Endothelial cell of umbilical vein (primary cell): Measurements from ENCODE around the gene BCL2L2. TPM values are rescaled to one million over a fixed set of nuclear protein-coding genes. Genes with fewer than 3 reads are reported as not detected.

Experiments used
- BruUV-seq: library from RNA; stranded (reverse); fragments of 400-500 nt; replicated peaks from 2 replicates; lab custom pipeline; 2021; lab: Mats Ljungman, UMichigan
- CTCF ChIA-PET: fragments of 300-600, 350-600 bp; sonication (Branson Sonifier 250); formaldehyde crosslinking; loops from one replicate; lab custom pipeline; 2021; ENCODE audit warnings: antibody characterized with exemption, inconsistent platforms; lab: Charles Lee
- POLR2A ChIA-PET: fragments of 300-600, 350-600 bp; sonication (Branson Sonifier 250); formaldehyde crosslinking; loops from one replicate; lab custom pipeline; 2021; ENCODE audit warnings: antibody characterized with exemption, inconsistent platforms; lab: Charles Lee
- DNase-seq: peaks from one replicate; pipeline ENCODE4 v3.0.0-alpha.2; 2011; ENCODE audit warnings: low read depth, low spot score
- FAIRE-seq: peaks from 2 replicates; lab custom pipeline; 2011; peaks lifted over from hg19 to GRCh38; lab: Jason Lieb, UNC
- H2AFZ ChIP-seq: 2 replicates; pipeline ENCODE4 v1.6.0; 2012; ENCODE audit warnings: low read depth, low read length, control low read depth, inconsistent platforms
- H3K27ac ChIP-seq: 2 replicates; pipeline ENCODE4 v1.5.1; 2011; ENCODE audit warnings: low read depth, mild to moderate bottlenecking, control low read depth, low read length, moderate library complexity; ENCODE audit not compliant: insufficient read depth
- H3K27me3 ChIP-seq, 2 experiments: 2 replicates each; pipeline versions ENCODE4 v1.6.0 to v1.6.1; 2011; ENCODE audit warnings: low read length in 2 of 2, mixed read lengths in 1 of 2; ENCODE audit not compliant: control insufficient read depth in 2 of 2, insufficient read depth in 2 of 2
- H3K36me3 ChIP-seq, 2 experiments: 2 replicates in 1 of 2; 3 replicates in 1 of 2; pipeline ENCODE4 v1.5.1; 2011; ENCODE audit warnings: low read length in 2 of 2, mild to moderate bottlenecking in 1 of 2, moderate library complexity in 1 of 2; ENCODE audit not compliant: control insufficient read depth in 2 of 2, insufficient read depth in 2 of 2; ENCODE audit errors: extremely low read depth in 1 of 2
- H3K4me1 ChIP-seq: 3 replicates; pipeline ENCODE4 v1.5.1; 2011; ENCODE audit warnings: mild to moderate bottlenecking, low read length; ENCODE audit not compliant: control insufficient read depth, insufficient read depth; ENCODE audit errors: extremely low read depth
- H3K4me2 ChIP-seq: 2 replicates; pipeline ENCODE4 v1.6.1; 2011; ENCODE audit warnings: low read length, control low read depth, mixed read lengths; ENCODE audit not compliant: insufficient read depth
- H3K4me3 ChIP-seq, 3 experiments: fragments of 200-600 bp in 1 of 3; sonication (generic), shearing (Covaris generic) in 1 of 3; replicated peaks in 1 of 3; 2 replicates each; pipeline ENCODE4 v1.5.1; 2011 to 2016; ENCODE audit warnings: control low read depth in 3 of 3, low read length in 3 of 3, mild to moderate bottlenecking in 2 of 3, inconsistent platforms in 1 of 3, low read depth in 1 of 3, moderate library complexity in 1 of 3; ENCODE audit not compliant: insufficient read depth in 1 of 3
- H3K79me2 ChIP-seq: 2 replicates; pipeline ENCODE4 v1.6.0; 2012; ENCODE audit warnings: low read length, inconsistent platforms; ENCODE audit not compliant: control insufficient read depth, insufficient read depth
- H3K9ac ChIP-seq: replicated peaks from 2 replicates; pipeline ENCODE3; 2011; ENCODE audit warnings: low read length, control low read depth; ENCODE audit not compliant: insufficient read depth; ENCODE audit errors: extremely low read depth
- H3K9me1 ChIP-seq: replicated peaks from 3 replicates; pipeline ENCODE4 v1.6.0; 2011; ENCODE audit warnings: mild to moderate bottlenecking, low read length; ENCODE audit not compliant: control insufficient read depth, insufficient read depth; ENCODE audit errors: extremely low read depth
- H3K9me3 ChIP-seq: replicated peaks from 2 replicates; pipeline ENCODE4 v1.5.1; 2012; ENCODE audit warnings: low read length, inconsistent platforms; ENCODE audit not compliant: control insufficient read depth, insufficient read depth
- H4K20me1 ChIP-seq: replicated peaks from 2 replicates; pipeline ENCODE3; 2011; ENCODE audit warnings: mild to moderate bottlenecking, low read length; ENCODE audit not compliant: control insufficient read depth, insufficient read depth; ENCODE audit errors: extremely low read depth
- EZH2 ChIP-seq: IDR thresholded peaks from 2 replicates; pipeline ENCODE4 v1.6.1; 2012; ENCODE audit warnings: borderline replicate concordance, low read depth, mild to moderate bottlenecking, moderate library complexity, low read length, inconsistent platforms; ENCODE audit not compliant: severe bottlenecking
- FOS ChIP-seq: IDR thresholded peaks from 2 replicates; pipeline ENCODE4 v1.6.1; 2011; ENCODE audit warnings: mild to moderate bottlenecking, low read length, moderate library complexity, borderline replicate concordance; ENCODE audit not compliant: insufficient read depth
- GATA2 ChIP-seq: IDR thresholded peaks from 2 replicates; pipeline ENCODE4 v1.7.0; 2011; ENCODE audit warnings: low read depth, mild to moderate bottlenecking, moderate library complexity, mixed read lengths, low read length; ENCODE audit not compliant: insufficient read length, insufficient read depth
- JUN ChIP-seq: IDR thresholded peaks from 2 replicates; pipeline ENCODE4 v1.6.1; 2011; ENCODE audit warnings: borderline replicate concordance, low read depth; ENCODE audit not compliant: insufficient read length, insufficient read depth
- MYC ChIP-seq: IDR thresholded peaks from one replicate; pipeline ENCODE4 v1.6.1; 2011; ENCODE audit warnings: mild to moderate bottlenecking, low read depth, low read length
- POLR2A ChIP-seq: IDR thresholded peaks from 2 replicates; pipeline ENCODE4 v1.6.1; 2012; ENCODE audit warnings: low read depth, mild to moderate bottlenecking, control low read depth, low read length
- POLR2AphosphoS5 ChIP-seq: IDR thresholded peaks from 2 replicates; pipeline ENCODE4 v1.6.1; 2012; ENCODE audit warnings: low read depth, mild to moderate bottlenecking, control low read depth, low read length, moderate library complexity; ENCODE audit not compliant: insufficient read depth
- dilution Hi-C: fragments of 300-500 bp; cut with MboI; formaldehyde crosslinking; loops from one replicate; pipeline ENCODE4 v1.15.0; 2019; ENCODE audit warnings: low sequenced_read_pairs; ENCODE audit not compliant: extremely low pct_ligation_motif_present
- intact Hi-C: fragments of 100-400 bp; cut with micrococcal nuclease; formaldehyde crosslinking; loops from one replicate; pipeline ENCODE4 v1.10.0; 2022
- polyA plus RNA-seq, 4 experiments: library from polyadenylated mRNA; depleted of rRNA in 3 of 4; stranded (reverse) in 3 of 4; unstranded in 1 of 4; fragments of >200 nt; gene quantifications; 2 replicates each; pipeline versions ENCODE4 v1.2.1 to v1.2.3, GENCODE V29; 2011 to 2012; ENCODE audit warnings: missing spikeins in 1 of 4
- total RNA-seq: library from RNA; stranded (reverse); gene quantifications from 2 replicates; pipeline ENCODE4 v1.2.3, GENCODE V29; 2021
- TF ChIP-seq, protein P1 (sequence below), 2 donors: IDR thresholded peaks; 1 replicate in 1 of 2; 2 replicates in 1 of 2; pipeline ENCODE4 v1.5.1; 2011; ENCODE audit warnings: low read length in 2 of 2, mild to moderate bottlenecking in 2 of 2, moderate library complexity in 2 of 2, control low read depth in 1 of 2, inconsistent platforms in 1 of 2, low read depth in 1 of 2; ENCODE audit not compliant: insufficient read depth in 1 of 2; ENCODE audit errors: extremely low read depth in 1 of 2
- TF ChIP-seq, protein P2 (sequence below): IDR thresholded peaks from 2 replicates; pipeline ENCODE4 v1.6.1; 2011; ENCODE audit not compliant: insufficient read depth, insufficient read length

BCL2L2 gene
- total and polyA plus RNA-seq, 2 donors (not counting 3 experiments of a cell fraction or from before 2014, with no cell fraction given) = 19.9 to 24.3 TPM

DNA sequence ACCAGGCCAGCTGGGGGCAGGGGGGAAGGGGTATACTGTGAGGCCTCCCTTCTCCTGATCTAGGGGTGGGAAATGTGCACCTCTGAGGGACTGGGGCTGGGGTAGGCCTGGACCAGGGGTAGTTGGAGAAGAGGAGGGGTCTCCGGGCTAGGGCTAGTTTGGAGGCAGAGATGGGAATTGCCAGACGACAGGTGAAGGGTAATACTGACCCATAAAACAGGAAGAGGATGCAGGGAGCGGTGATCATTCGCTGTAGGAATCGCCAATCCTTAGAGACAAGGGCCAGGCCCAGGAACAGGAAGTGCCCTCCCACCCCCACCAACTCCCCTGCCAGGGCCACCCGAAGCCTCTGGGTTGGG lies 41.6 kb downstream of the BCL2L2 start:
- Histone ChIP-seq H3K4me2 (no peak overlapping the region), H3K4me1 (no peaks in the 10 kb centered on the region), H3K9me3 (no peaks in the 10 kb centered on the region), H3K27me3 (peaks cover 24 to 26% of the 10 kb centered on the region in 2 experiments), H3K27ac (no peak overlapping the region), H3K79me2 (no peaks in the 10 kb centered on the region), H3K9me1 (no peaks in the 10 kb centered on the region), H2AFZ (no peak overlapping the region), H3K36me3 (no peaks in the 10 kb centered on the region), H3K4me3 (no peak overlapping the region), H4K20me1 (no peaks in the 10 kb centered on the region), H3K9ac (no peak overlapping the region)
- FAIRE-seq = no peak
- ChIA-PET POLR2A (no interaction called here), CTCF (no interaction called here)
- TF ChIP-seq, protein P1, sequence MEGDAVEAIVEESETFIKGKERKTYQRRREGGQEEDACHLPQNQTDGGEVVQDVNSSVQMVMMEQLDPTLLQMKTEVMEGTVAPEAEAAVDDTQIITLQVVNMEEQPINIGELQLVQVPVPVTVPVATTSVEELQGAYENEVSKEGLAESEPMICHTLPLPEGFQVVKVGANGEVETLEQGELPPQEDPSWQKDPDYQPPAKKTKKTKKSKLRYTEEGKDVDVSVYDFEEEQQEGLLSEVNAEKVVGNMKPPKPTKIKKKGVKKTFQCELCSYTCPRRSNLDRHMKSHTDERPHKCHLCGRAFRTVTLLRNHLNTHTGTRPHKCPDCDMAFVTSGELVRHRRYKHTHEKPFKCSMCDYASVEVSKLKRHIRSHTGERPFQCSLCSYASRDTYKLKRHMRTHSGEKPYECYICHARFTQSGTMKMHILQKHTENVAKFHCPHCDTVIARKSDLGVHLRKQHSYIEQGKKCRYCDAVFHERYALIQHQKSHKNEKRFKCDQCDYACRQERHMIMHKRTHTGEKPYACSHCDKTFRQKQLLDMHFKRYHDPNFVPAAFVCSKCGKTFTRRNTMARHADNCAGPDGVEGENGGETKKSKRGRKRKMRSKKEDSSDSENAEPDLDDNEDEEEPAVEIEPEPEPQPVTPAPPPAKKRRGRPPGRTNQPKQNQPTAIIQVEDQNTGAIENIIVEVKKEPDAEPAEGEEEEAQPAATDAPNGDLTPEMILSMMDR (IDR thresholded peaks at IDR 0.05; ENCODE audit: extremely low read depth in 1 of 2, insufficient read depth in 1 of 2, low read depth in 1 of 2, low read length in 2 of 2) = no peak
- TF ChIP-seq FOS (no peak), POLR2A (no peak), POLR2AphosphoS5 (no peak), GATA2 (no peak), EZH2 (no peak), MYC (no peak), JUN (no peak)
- TF ChIP-seq, protein P2, sequence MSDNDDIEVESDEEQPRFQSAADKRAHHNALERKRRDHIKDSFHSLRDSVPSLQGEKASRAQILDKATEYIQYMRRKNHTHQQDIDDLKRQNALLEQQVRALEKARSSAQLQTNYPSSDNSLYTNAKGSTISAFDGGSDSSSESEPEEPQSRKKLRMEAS = no peak
- DNase-seq = no peak
- intact Hi-C loops (no loop called here), dilution Hi-C loops (no loop called here)
- BruUV-seq = no TSS peak
